HCT116 (cell line): ENCODE data around the gene SEPHS1. TPM values are rescaled to one million over a fixed set of nuclear protein-coding genes. Genes with fewer than 3 reads are reported as not detected.

Source experiments
- ATAC-seq: fragments of 200-7000 bp; cut with Tn5 transposase; 2 replicates; pipeline ENCODE4 v1.9.1; 2020; ENCODE audit warnings: mild to moderate bottlenecking, moderate library complexity
- BruUV-seq: library from RNA; stranded (reverse); fragments of 400-500 nt; replicated peaks from 2 replicates; lab custom pipeline; 2021; lab: Mats Ljungman, UMichigan
- CTCF ChIA-PET: fragments of 300-600 bp; sonication (Branson Sonifier 250); formaldehyde crosslinking; loops from one replicate; lab custom pipeline; 2021; ENCODE audit warnings: antibody characterized with exemption; lab: Charles Lee
- POLR2A ChIA-PET: fragments of 300-600, 350-600 bp; sonication (Branson Sonifier 250); formaldehyde crosslinking; loops from one replicate; lab custom pipeline; 2021; ENCODE audit warnings: antibody characterized with exemption; lab: Charles Lee
- RAD21 ChIA-PET, 2 experiments: fragments of 300-600 bp; sonication (Branson Sonifier 250); formaldehyde crosslinking; loops; one replicate each; lab custom pipeline; 2023; ENCODE audit warnings: low total read pairs in 2 of 2; ENCODE audit not compliant: uncharacterized antibody in 2 of 2, unreplicated experiment in 2 of 2, low non-redundant PET in 1 of 2; lab: Charles Lee
- DNase-seq: peaks from one replicate; pipeline ENCODE4 v3.0.0-alpha.2; 2010; ENCODE audit warnings: low read depth, low spot score
- H2AFZ ChIP-seq: fragments of 200-600 bp; shearing (Covaris generic), sonication (generic); 2 replicates; pipeline ENCODE4 v1.6.1; 2017; ENCODE audit warnings: low read depth, mixed run types, mixed read lengths, antibody characterized with exemption, low read length; ENCODE audit not compliant: poor library complexity, severe bottlenecking
- H3K27ac ChIP-seq: 2 replicates; pipeline ENCODE4 v1.5.1; 2012; ENCODE audit warnings: low read depth, low read length
- H3K27me3 ChIP-seq: fragments of 200-600 bp; sonication (generic); 2 replicates; pipeline ENCODE4 v1.6.1; 2016; ENCODE audit warnings: mixed run types, low read length, mixed read lengths; ENCODE audit not compliant: insufficient read depth
- H3K36me3 ChIP-seq, 2 experiments: fragments of 200-500 bp in 1 of 2; fragments of 200-600 bp in 1 of 2; sonication (Bioruptor generic) in 1 of 2; sonication (generic) in 1 of 2; 2 replicates each; pipeline versions ENCODE4 v1.5.1 to v1.6.1; 2014 to 2016; ENCODE audit warnings: low read length in 2 of 2, inconsistent platforms in 1 of 2, mixed read lengths in 1 of 2, mixed run types in 1 of 2; ENCODE audit not compliant: insufficient read depth in 2 of 2, control insufficient read depth in 1 of 2
- H3K4me1 ChIP-seq, 2 experiments: fragments of 200-600 bp in 1 of 2; sonication (generic) in 1 of 2; 2 replicates each; pipeline versions ENCODE4 v1.5.1 to v1.6.1; 2012 to 2017; ENCODE audit warnings: low read length in 2 of 2, inconsistent platforms in 1 of 2, mild to moderate bottlenecking in 1 of 2, mixed read lengths in 1 of 2, mixed run types in 1 of 2, moderate library complexity in 1 of 2; ENCODE audit not compliant: insufficient read depth in 2 of 2, control insufficient read depth in 1 of 2
- H3K4me2 ChIP-seq: fragments of 200-600 bp; sonication (generic); 2 replicates; pipeline ENCODE4 v1.6.1; 2017; ENCODE audit warnings: mixed run types, low read length, mixed read lengths
- H3K4me3 ChIP-seq, 2 experiments: fragments of 200-600 bp in 1 of 2; sonication (generic) in 1 of 2; replicated peaks in 1 of 2; 2 replicates each; pipeline ENCODE4 v1.5.1; 2011 to 2016; ENCODE audit warnings: low read length in 2 of 2, control low read depth in 1 of 2, low read depth in 1 of 2, mild to moderate bottlenecking in 1 of 2, mixed read lengths in 1 of 2, mixed run types in 1 of 2
- H3K79me2 ChIP-seq: fragments of 200-600 bp; sonication (generic); 2 replicates; pipeline ENCODE4 v1.6.1; 2017; ENCODE audit warnings: mild to moderate bottlenecking, mixed run types, low read length, moderate library complexity, mixed read lengths; ENCODE audit not compliant: insufficient read depth
- H3K9ac ChIP-seq: fragments of 200-600 bp; sonication (generic); 2 replicates; pipeline ENCODE4 v1.6.1; 2016; ENCODE audit warnings: low read length, mixed read lengths
- H3K9me2 ChIP-seq: fragments of 200-600 bp; sonication (generic), shearing (Covaris generic); 2 replicates; pipeline ENCODE4 v1.6.1; 2017; ENCODE audit warnings: mixed run types, mild to moderate bottlenecking, moderate library complexity; ENCODE audit not compliant: insufficient read depth
- H3K9me3 ChIP-seq, 2 experiments: fragments of 200-500 bp in 1 of 2; fragments of 200-600 bp in 1 of 2; sonication (Bioruptor generic) in 1 of 2; sonication (generic) in 1 of 2; 2 replicates each; pipeline ENCODE4 v1.6.1; 2014 to 2017; ENCODE audit warnings: low read length in 2 of 2, mixed read lengths in 2 of 2, inconsistent platforms in 1 of 2, low read depth in 1 of 2, mild to moderate bottlenecking in 1 of 2, mixed run types in 1 of 2, moderate library complexity in 1 of 2; ENCODE audit not compliant: control insufficient read depth in 1 of 2, insufficient read depth in 1 of 2
- H4K20me1 ChIP-seq: fragments of 200-600 bp; sonication (generic), shearing (Covaris generic); 2 replicates; pipeline ENCODE4 v1.6.1; 2017; ENCODE audit warnings: mixed run types, mild to moderate bottlenecking, moderate library complexity; ENCODE audit not compliant: insufficient read depth
- ATF3 ChIP-seq: IDR thresholded peaks from 2 replicates; pipeline ENCODE4 v1.6.1; 2012
- CEBPB ChIP-seq: IDR thresholded peaks from 2 replicates; pipeline ENCODE4 v1.6.1; 2012; ENCODE audit warnings: low read depth
- CTCF ChIP-seq, 3 experiments: fragments of 200-600 bp in 1 of 3; sonication (generic) in 1 of 3; IDR thresholded peaks in 2 of 3; conservative IDR thresholded peaks in 1 of 3; 2 replicates each; pipeline ENCODE4 v1.5.1; 2012 to 2017; ENCODE audit warnings: low read depth in 2 of 3, low read length in 2 of 3, antibody characterized with exemption in 1 of 3, borderline replicate concordance in 1 of 3, control low read depth in 1 of 3, mild to moderate bottlenecking in 1 of 3, mixed read lengths in 1 of 3, mixed run types in 1 of 3, moderate library complexity in 1 of 3; ENCODE audit not compliant: insufficient read depth in 1 of 3
- EGR1 ChIP-seq: IDR thresholded peaks from 2 replicates; pipeline ENCODE4 v1.6.1; 2012; ENCODE audit warnings: low read depth
- FOSL1 ChIP-seq: IDR thresholded peaks from 2 replicates; pipeline ENCODE4 v1.6.1; 2012; ENCODE audit warnings: low read depth
- JUND ChIP-seq: IDR thresholded peaks from 2 replicates; pipeline ENCODE4 v1.6.1; 2012
- MAX ChIP-seq: IDR thresholded peaks from 2 replicates; pipeline ENCODE4 v1.6.1; 2012
- POLR2A ChIP-seq: IDR thresholded peaks from 2 replicates; pipeline ENCODE4 v1.7.0; 2011; ENCODE audit warnings: borderline replicate concordance; ENCODE audit not compliant: insufficient read depth, insufficient read length; ENCODE audit errors: extremely low read depth
- POLR2AphosphoS5 ChIP-seq: IDR thresholded peaks from 2 replicates; pipeline ENCODE4 v1.6.1; 2011; ENCODE audit warnings: mild to moderate bottlenecking, low read depth, low read length, moderate library complexity
- RAD21 ChIP-seq: IDR thresholded peaks from 2 replicates; pipeline ENCODE4 v1.6.1; 2012; ENCODE audit warnings: low read depth, mild to moderate bottlenecking
- SIN3A ChIP-seq: IDR thresholded peaks from 2 replicates; pipeline ENCODE4 v1.6.1; 2012; ENCODE audit warnings: low read depth
- SP1 ChIP-seq: IDR thresholded peaks from 2 replicates; pipeline ENCODE4 v1.6.1; 2012; ENCODE audit warnings: low read depth
- SRF ChIP-seq: IDR thresholded peaks from 2 replicates; pipeline ENCODE4 v1.6.1; 2012; ENCODE audit warnings: low read depth
- TCF7L2 ChIP-seq: IDR thresholded peaks from 2 replicates; pipeline ENCODE4 v1.7.0; 2011; ENCODE audit warnings: borderline replicate concordance, inconsistent platforms; ENCODE audit not compliant: insufficient read depth, insufficient read length; ENCODE audit errors: extremely low read depth
- YY1 ChIP-seq: IDR thresholded peaks from 2 replicates; pipeline ENCODE4 v1.6.1; 2011; ENCODE audit warnings: low read length, low read depth, moderate library complexity, mild to moderate bottlenecking; ENCODE audit not compliant: insufficient replicate concordance; ENCODE audit errors: extremely low read depth
- ZBTB33 ChIP-seq: IDR thresholded peaks from 2 replicates; pipeline ENCODE4 v1.6.1; 2011; ENCODE audit warnings: mild to moderate bottlenecking, low read length, moderate library complexity; ENCODE audit not compliant: insufficient replicate concordance; ENCODE audit errors: extremely low read depth
- ZNF274 ChIP-seq: fragments of 200-500 bp; sonication (Bioruptor generic); IDR thresholded peaks from 2 replicates; pipeline ENCODE4 v1.6.1; 2014; ENCODE audit warnings: mild to moderate bottlenecking, low read depth, low read length, inconsistent platforms
- intact Hi-C: fragments of 100-400 bp; cut with micrococcal nuclease; formaldehyde crosslinking; loops from 2 replicates; pipeline ENCODE4 v1.10.0; 2022
- total RNA-seq: library from RNA; stranded (reverse); gene quantifications from one replicate; pipeline ENCODE4 v1.2.1, GENCODE V29; 2021; ENCODE audit not compliant: unreplicated experiment

SEPHS1 gene
- total RNA-seq, 1 experiment from 2014 or later = 51.7 TPM

GRCh38 chr10:13396369-13396768, 48.3 kb upstream of the SEPHS1 start:
- ChIA-PET CTCF (interaction anchor here (1.6 kb wide), 1 partner anchor 24 kb away, joined by 5 read pairs; no protein-coding TSS in a partner anchor), POLR2A (no interaction called here), RAD21 (no interaction called here)
- DNase-seq = no peak
- intact Hi-C loops = no loop called here
- ATAC-seq = no peak
- Histone ChIP-seq H3K9me2 (no peaks in the 10 kb centered on the region), H3K4me1 (no peaks in the 10 kb centered on the region), H3K36me3 (no peaks in the 10 kb centered on the region), H3K9me3 (0 out of 4 replicates have a peak, but pooled peaks cover 0 to 6% of the 10 kb centered on the region in 2 experiments), H3K27ac (no peak overlapping the region), H3K4me3 (no peak overlapping the region), H3K4me2 (no peak overlapping the region), H2AFZ (no peak overlapping the region), H3K27me3 (no peaks in the 10 kb centered on the region), H4K20me1 (no peaks in the 10 kb centered on the region), H3K9ac (no peak overlapping the region), H3K79me2 (no peaks in the 10 kb centered on the region)
- no TSS peak for BruUV-seq
- TF ChIP-seq ATF3 = no peak
- TF ChIP-seq CEBPB = no peak
- TF ChIP-seq EGR1 = no peak
- TF ChIP-seq POLR2AphosphoS5 = no peak
- no peak for TF ChIP-seq ZNF274
- no peak for TF ChIP-seq TCF7L2
- no peak for TF ChIP-seq POLR2A
- TF ChIP-seq JUND = no peak
- TF ChIP-seq FOSL1 = no peak
- no peak for TF ChIP-seq YY1
- no peak for TF ChIP-seq SRF
- no peak for TF ChIP-seq RAD21
- no peak for TF ChIP-seq CTCF (IDR thresholded peaks at IDR 0.05 in 2 of 3, conservative IDR thresholded peaks at IDR 0.05 in 1 of 3; ENCODE audit: borderline replicate concordance in 1 of 3, insufficient read depth in 1 of 3, low read depth in 2 of 3, low read length in 2 of 3)
- no peak for TF ChIP-seq MAX
- TF ChIP-seq SP1 = no peak
- no peak for TF ChIP-seq ZBTB33
- TF ChIP-seq SIN3A = no peak
